ENCODE results near the gene TRIM17. TPM values are rescaled to one million over a fixed set of nuclear protein-coding genes. Genes with fewer than 3 reads are reported as not detected.

The TRIM17 gene
- total RNA-seq, 4 donors from 2014 or later: not detected

- 60% methylated on average over 7 of the region's 7 CpGs for WGBS
- no peak overlapping the region for H3K27ac ChIP-seq (replicated peaks in 1 of 4)
- H3K27me3 ChIP-seq: peaks cover 0 to 100% (median 53%) of the 10 kb centered on the region in 4 donors
- H3K36me3 ChIP-seq: no peaks in the 10 kb centered on the region
- no peak overlapping the region for H3K4me3 ChIP-seq
- DNase-seq (ENCODE audit: extremely low spot score): no peak
- intact Hi-C loops (cut with DNase I): no loop called here
- TF ChIP-seq POLR2AphosphoS5 (IDR thresholded peaks at IDR 0.05): no peak
- TF ChIP-seq POLR2A (IDR thresholded peaks at IDR 0.05; ENCODE audit: low read depth): no peak
- no peak for TF ChIP-seq CTCF (IDR thresholded peaks at IDR 0.05)
- TF ChIP-seq EP300 (IDR thresholded peaks at IDR 0.05): no peak
- H3K9me3 ChIP-seq: no peaks in the 10 kb centered on the region
- peaks cover 32 to 35% (median 34%) of the 10 kb centered on the region in 4 donors for H3K4me1 ChIP-seq
Observed at GRCh38 chr1:228463009-228463558, 46.4 kb upstream of the TRIM17 start.

GRCh38 chr1:228462560-228462959 lies 45.9 kb upstream of the TRIM17 start:
- intact Hi-C loops (cut with DNase I): no loop called here
- 84% methylated on average over 5 of the region's 5 CpGs for WGBS

GRCh38 chr1:228460821-228461220 lies 44.2 kb upstream of the TRIM17 start:
- no peak overlapping the region for H3K27ac ChIP-seq (replicated peaks in 1 of 4)
- H3K27me3 ChIP-seq: peaks cover 0 to 90% (median 56%) of the 10 kb centered on the region in 4 donors
- intact Hi-C loops (cut with DNase I): no loop called here
- 77% methylated on average over 2 of the region's 2 CpGs for WGBS
- TF ChIP-seq POLR2A (IDR thresholded peaks at IDR 0.05; ENCODE audit: low read depth) (no peak), EP300 (IDR thresholded peaks at IDR 0.05) (no peak), CTCF (IDR thresholded peaks at IDR 0.05) (no peak), POLR2AphosphoS5 (IDR thresholded peaks at IDR 0.05) (no peak)
- no peaks in the 10 kb centered on the region for H3K9me3 ChIP-seq
- no peak for DNase-seq (ENCODE audit: extremely low spot score)
- no peaks in the 10 kb centered on the region for H3K36me3 ChIP-seq
- H3K4me1 ChIP-seq: peaks cover 35 to 50% (median 47%) of the 10 kb centered on the region in 4 donors
- no peak overlapping the region for H3K4me3 ChIP-seq

More at GRCh38 chr1:228462560-228462959, 45.9 kb upstream of the TRIM17 start:
- no peak overlapping the region for H3K27ac ChIP-seq (replicated peaks in 1 of 4)
- no peak overlapping the region for H3K4me3 ChIP-seq
- peaks cover 32 to 40% (median 40%) of the 10 kb centered on the region in 4 donors for H3K4me1 ChIP-seq
- no peaks in the 10 kb centered on the region for H3K9me3 ChIP-seq
- no peak for DNase-seq (ENCODE audit: extremely low spot score)
- H3K27me3 ChIP-seq: peaks cover 0 to 99% (median 55%) of the 10 kb centered on the region in 4 donors
- TF ChIP-seq POLR2AphosphoS5 (IDR thresholded peaks at IDR 0.05) (no peak), CTCF (IDR thresholded peaks at IDR 0.05) (no peak), POLR2A (IDR thresholded peaks at IDR 0.05; ENCODE audit: low read depth) (no peak), EP300 (IDR thresholded peaks at IDR 0.05) (no peak)
- no peaks in the 10 kb centered on the region for H3K36me3 ChIP-seq

- H3K27me3 ChIP-seq: peaks cover 0 to 88% (median 51%) of the 10 kb centered on the region in 4 donors
Observed at GRCh38 chr1:228459091-228459993, 42.7 kb upstream of the TRIM17 start.

More at GRCh38 chr1:228459091-228459993, 42.7 kb upstream of the TRIM17 start:
- DNase-seq (ENCODE audit: extremely low spot score): no peak
- H3K4me3 ChIP-seq: peak overlapping the region; percentile 52 to 65 (median 54)
- intact Hi-C loops (cut with DNase I): no loop called here
- H3K4me1 ChIP-seq: peaks cover 27 to 41% (median 38%) of the 10 kb centered on the region in 4 donors
- peak overlapping the region; percentile 72 to 84 (median 80) for H3K27ac ChIP-seq (replicated peaks in 1 of 4)
- no peaks in the 10 kb centered on the region for H3K9me3 ChIP-seq
- WGBS: 6% methylated on average over 27 of the region's 41 CpGs
- no peaks in the 10 kb centered on the region for H3K36me3 ChIP-seq
- peak; percentile 48 to 61 (median 55) for TF ChIP-seq CTCF (IDR thresholded peaks at IDR 0.05)
- TF ChIP-seq EP300 (IDR thresholded peaks at IDR 0.05): no peak
- no peak for TF ChIP-seq POLR2AphosphoS5 (IDR thresholded peaks at IDR 0.05)
